Mucosa of descending colon (tissue), 3 donors: ENCODE results near the gene IFI16. TPM values are rescaled to one million over a fixed set of nuclear protein-coding genes. Genes with fewer than 3 reads are reported as not detected.
A peak's percentile ranks its signal among the peaks of the same experiment; 100 is the strongest.

Experiments used
- ATAC-seq: fragments of 200-7000 bp; cut with Tn5 transposase; one replicate; pipeline ENCODE4 v1.9.1; 2020; ENCODE audit warnings: mild to moderate bottlenecking, moderate library complexity
- DNase-seq, 3 donors: peaks; one replicate each; pipeline ENCODE4 v3.0.0-alpha.2; 2020
- H3K36me3 ChIP-seq: fragments of 200-600 bp; one replicate; pipeline ENCODE4 v1.8.0; 2021; ENCODE audit warnings: low read depth, mild to moderate bottlenecking
- H3K4me1 ChIP-seq: fragments of 200-600 bp; one replicate; pipeline ENCODE4 v1.8.0; 2021; ENCODE audit warnings: low read depth, mild to moderate bottlenecking
- H3K4me3 ChIP-seq: fragments of 200-600 bp; one replicate; pipeline ENCODE4 v1.8.0; 2021; ENCODE audit warnings: mild to moderate bottlenecking
- H3K9me3 ChIP-seq: fragments of 200-600 bp; one replicate; pipeline ENCODE4 v1.8.0; 2021; ENCODE audit warnings: mild to moderate bottlenecking
- CTCF ChIP-seq: fragments of 200-600 bp; IDR thresholded peaks from one replicate; pipeline ENCODE4 v1.8.0; 2022; ENCODE audit warnings: antibody characterized with exemption, mild to moderate bottlenecking
- intact Hi-C, 2 donors: fragments of 100-400 bp; cut with DNase I in 1 of 2; cut with micrococcal nuclease in 1 of 2; formaldehyde crosslinking; loops; one replicate each; pipeline versions ENCODE4 v1.11.0 to v1.11.1; 2022; cut with DNase I, micrococcal nuclease
- total RNA-seq, 3 donors: library from RNA; stranded (reverse); fragmentation: NEBNext Ultra II Directional in 2 of 3; extraction: Animal tissue kit (Norgen Biotek cat#: 25700) in 2 of 3; gene quantifications; one replicate each; pipeline versions ENCODE4 v1.2.1 to v1.2.4, GENCODE V29; 2021 to 2023
- donor health status: DM: no; HTN: no; CAD: no; lungs with moderate emphysema.
- donor health status: DM: no; HTN: no; CAD: no.
- donor health status: DM: no; HTN: yes; CAD: no.

The IFI16 gene
- total RNA-seq, 3 donors from 2014 or later, result 14.4 to 37.9 (median 36.6) TPM

- ATAC-seq (peak; percentile 81), DNase-seq (no peak)
- Histone ChIP-seq H3K4me3 (no peak overlapping the region), H3K36me3 (no peaks in the 10 kb centered on the region), H3K9me3 (no peaks in the 10 kb centered on the region), H3K4me1 (no peaks in the 10 kb centered on the region)
- intact Hi-C loops, result no loop called here
- TF ChIP-seq CTCF, result no peak
Measured at GRCh38 chr1:159067699-159068621, 58.3 kb downstream of the IFI16 start.

GRCh38 chr1:159068886-159069285 lies 59.2 kb downstream of the IFI16 start:
- Histone ChIP-seq H3K36me3 (no peaks in the 10 kb centered on the region), H3K9me3 (no peaks in the 10 kb centered on the region), H3K4me3 (no peak overlapping the region), H3K4me1 (no peaks in the 10 kb centered on the region)
- ATAC-seq (no peak), DNase-seq (no peak)
- no peak for TF ChIP-seq CTCF
- intact Hi-C loops, result no loop called here

- no peaks in the 10 kb centered on the region for H3K36me3 ChIP-seq
- H3K9me3 ChIP-seq, result no peaks in the 10 kb centered on the region
- peak; percentile 50 for TF ChIP-seq CTCF
- DNase-seq, result peak in 1 of 3 donors; percentile 27
- no peaks in the 10 kb centered on the region for H3K4me1 ChIP-seq
- H3K4me3 ChIP-seq, result no peak overlapping the region
- peak; percentile 63 for ATAC-seq
- intact Hi-C loops, result loop anchor here (5.0 kb wide), 2 partner anchors 865 to 870 kb away; no protein-coding TSS in a partner anchor
Measured at GRCh38 chr1:159071970-159072582, 62.4 kb downstream of the IFI16 start.

GRCh38 chr1:159076438-159077119 lies 66.9 kb downstream of the IFI16 start, which contains the start of gene AIM2:
AIM2 (minus strand) TSS chr1:159076766; CDS start chr1:159073499, 3,267 bp downstream.
- TF ChIP-seq CTCF, result no peak
- no peaks in the 10 kb centered on the region for H3K4me1 ChIP-seq
- DNase-seq (peak in 1 of 3 donors; percentile 29), ATAC-seq (peak; percentile 86)
- H3K4me3 ChIP-seq, result no peak within 1 kb of the TSS
- no peaks in the 10 kb centered on the region for H3K36me3 ChIP-seq
- intact Hi-C loops, result no loop called here
- no peaks in the 10 kb centered on the region for H3K9me3 ChIP-seq

GRCh38 chr1:159077120-159077961 lies 67.6 kb downstream of the IFI16 start:
- TF ChIP-seq CTCF, result no peak

More at GRCh38 chr1:159077120-159077961, 67.6 kb downstream of the IFI16 start:
- ATAC-seq (peak; percentile 77), DNase-seq (peak; percentile 58 to 83 (median 65))
- Histone ChIP-seq H3K9me3 (no peaks in the 10 kb centered on the region), H3K4me1 (no peaks in the 10 kb centered on the region), H3K4me3 (no peak overlapping the region), H3K36me3 (no peaks in the 10 kb centered on the region)
- intact Hi-C loops, result no loop called here
